GM10266 (cell line): ENCODE data around the gene SLC30A10.

Experiments used
- DNase-seq: peaks from one replicate; pipeline ENCODE4 v3.0.0; 2012; ENCODE audit errors: extremely low spot score
- TF ChIP-seq, protein P1 (sequence below): IDR thresholded peaks from 2 replicates; pipeline ENCODE4 v1.5.1; 2012; ENCODE audit warnings: mild to moderate bottlenecking, low read depth; ENCODE audit not compliant: control insufficient read depth, insufficient read depth; ENCODE audit errors: missing control alignments

Gene SLC30A10

DNA sequence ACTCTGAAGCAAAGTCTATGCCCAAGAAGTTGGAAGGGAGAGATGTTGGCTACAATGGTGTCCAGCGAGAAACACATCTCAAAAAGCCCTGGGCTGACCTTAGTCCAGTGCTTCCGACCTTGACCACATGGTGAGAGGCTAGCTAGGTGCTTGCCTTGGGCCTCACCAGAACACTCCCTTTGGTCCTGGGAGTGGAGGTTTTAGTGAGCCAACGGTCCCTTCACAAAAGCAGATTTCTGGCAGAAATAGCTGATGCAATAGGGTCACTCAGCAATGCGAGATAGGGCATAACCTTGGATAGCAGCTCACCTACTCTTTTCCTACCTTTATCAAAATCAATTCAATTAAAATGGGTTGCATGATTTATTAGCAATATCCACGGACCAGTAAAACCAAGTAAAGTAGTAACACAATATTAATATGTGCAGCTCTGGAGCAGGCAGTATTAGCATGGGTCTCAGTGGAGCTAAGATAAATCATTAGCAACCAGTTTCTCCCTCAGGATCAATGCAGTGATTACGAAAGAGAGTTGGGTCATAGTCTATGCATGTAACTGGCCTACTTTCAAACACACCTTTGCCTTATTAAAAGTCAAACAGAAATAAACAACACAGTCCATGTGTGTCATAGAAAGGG lies 1.9 kb downstream of the SLC30A10 start:
- TF ChIP-seq, protein P1, sequence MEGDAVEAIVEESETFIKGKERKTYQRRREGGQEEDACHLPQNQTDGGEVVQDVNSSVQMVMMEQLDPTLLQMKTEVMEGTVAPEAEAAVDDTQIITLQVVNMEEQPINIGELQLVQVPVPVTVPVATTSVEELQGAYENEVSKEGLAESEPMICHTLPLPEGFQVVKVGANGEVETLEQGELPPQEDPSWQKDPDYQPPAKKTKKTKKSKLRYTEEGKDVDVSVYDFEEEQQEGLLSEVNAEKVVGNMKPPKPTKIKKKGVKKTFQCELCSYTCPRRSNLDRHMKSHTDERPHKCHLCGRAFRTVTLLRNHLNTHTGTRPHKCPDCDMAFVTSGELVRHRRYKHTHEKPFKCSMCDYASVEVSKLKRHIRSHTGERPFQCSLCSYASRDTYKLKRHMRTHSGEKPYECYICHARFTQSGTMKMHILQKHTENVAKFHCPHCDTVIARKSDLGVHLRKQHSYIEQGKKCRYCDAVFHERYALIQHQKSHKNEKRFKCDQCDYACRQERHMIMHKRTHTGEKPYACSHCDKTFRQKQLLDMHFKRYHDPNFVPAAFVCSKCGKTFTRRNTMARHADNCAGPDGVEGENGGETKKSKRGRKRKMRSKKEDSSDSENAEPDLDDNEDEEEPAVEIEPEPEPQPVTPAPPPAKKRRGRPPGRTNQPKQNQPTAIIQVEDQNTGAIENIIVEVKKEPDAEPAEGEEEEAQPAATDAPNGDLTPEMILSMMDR = no peak
- no peak for DNase-seq

DNA sequence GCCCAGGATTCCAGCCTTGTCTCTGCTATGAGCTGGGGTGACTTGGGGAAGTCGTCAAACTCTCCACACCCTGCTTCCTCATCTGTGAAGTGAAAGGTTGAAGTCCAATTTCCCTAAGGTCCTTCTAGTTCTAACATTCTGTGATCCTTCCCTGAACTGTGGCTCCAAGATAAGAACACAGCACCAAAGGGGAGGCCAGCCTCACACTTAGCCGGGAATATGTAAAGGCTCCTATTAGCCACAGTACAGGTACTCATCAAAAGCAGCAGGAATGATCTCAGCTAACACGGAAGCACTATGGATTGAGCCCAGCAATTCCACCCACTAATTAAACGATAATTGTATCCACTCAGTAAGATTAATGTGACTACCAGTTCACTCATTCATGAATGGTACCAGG lies 4.0 kb downstream of the SLC30A10 start:
- TF ChIP-seq, protein P1 = no peak
- DNase-seq = no peak

DNA sequence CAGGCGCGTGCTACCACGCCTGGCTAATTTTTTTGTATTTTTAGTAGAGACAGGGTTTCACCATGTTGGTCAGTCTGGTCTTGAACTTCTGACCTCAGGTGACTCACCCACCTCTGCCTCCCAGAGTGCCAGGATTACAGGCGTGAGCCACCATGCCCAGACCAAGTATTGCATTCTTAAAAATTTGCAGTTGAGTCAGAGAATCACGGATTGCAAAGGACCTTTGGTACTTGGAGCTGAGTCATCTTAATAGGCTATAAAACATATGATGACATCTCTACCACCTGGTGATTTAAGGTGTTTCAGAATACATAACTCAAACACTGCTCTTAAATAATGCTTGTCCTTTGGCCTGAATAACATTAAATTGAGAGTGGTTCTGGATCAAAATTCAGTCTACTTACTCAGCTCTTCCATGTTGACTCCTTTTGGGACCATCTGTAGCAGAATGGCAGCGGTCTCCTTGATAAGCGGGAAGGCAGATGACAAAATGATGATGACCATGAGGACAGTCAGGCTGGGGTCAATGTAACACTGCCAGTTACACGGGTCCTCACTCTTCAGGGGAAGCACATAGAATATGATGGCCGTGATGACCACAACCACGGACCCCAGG lies 10.4 kb downstream of the SLC30A10 start:
- TF ChIP-seq, protein P1 = no peak
- DNase-seq = no peak

DNA sequence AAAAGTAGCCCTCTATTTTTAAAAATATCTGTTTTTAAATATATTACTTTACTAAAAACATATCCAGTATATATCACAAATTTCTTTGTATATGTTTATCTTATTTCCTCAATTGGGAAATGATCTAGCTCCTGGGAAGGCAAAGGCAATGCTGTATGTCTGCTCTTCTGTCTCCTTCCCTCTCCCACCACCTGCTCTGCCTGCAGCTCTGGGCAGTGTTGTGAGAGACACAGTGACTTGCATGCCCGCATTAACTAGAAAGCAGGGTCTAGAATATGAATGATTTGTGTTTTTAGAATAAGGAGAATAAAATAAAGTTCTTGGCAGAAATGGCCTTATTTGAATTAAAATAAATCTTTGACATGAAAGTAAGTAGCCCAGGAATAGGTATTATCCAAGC lies 11.1 kb downstream of the SLC30A10 start:
- no peak for DNase-seq
- TF ChIP-seq, protein P1 = no peak

DNA sequence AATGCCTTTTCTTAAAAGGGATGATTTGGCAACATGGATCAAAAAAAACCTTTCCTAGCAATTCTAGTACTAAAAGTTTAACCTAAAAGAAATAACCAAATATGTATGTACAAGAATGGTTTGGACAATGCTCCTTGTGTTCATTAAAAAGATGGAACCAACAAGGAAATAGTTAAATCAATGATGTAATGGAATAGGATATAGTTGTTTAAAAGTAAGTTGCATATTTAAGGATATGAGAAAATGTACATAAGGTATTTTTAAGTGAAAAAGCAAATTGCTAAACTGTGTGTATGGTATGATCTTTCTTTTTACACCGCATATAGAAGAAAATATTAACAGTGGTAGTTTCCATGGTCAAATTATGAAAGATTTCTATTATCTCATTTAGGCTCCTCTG lies 12.1 kb downstream of the SLC30A10 start:
- no peak for DNase-seq
- TF ChIP-seq, protein P1 = no peak

DNA sequence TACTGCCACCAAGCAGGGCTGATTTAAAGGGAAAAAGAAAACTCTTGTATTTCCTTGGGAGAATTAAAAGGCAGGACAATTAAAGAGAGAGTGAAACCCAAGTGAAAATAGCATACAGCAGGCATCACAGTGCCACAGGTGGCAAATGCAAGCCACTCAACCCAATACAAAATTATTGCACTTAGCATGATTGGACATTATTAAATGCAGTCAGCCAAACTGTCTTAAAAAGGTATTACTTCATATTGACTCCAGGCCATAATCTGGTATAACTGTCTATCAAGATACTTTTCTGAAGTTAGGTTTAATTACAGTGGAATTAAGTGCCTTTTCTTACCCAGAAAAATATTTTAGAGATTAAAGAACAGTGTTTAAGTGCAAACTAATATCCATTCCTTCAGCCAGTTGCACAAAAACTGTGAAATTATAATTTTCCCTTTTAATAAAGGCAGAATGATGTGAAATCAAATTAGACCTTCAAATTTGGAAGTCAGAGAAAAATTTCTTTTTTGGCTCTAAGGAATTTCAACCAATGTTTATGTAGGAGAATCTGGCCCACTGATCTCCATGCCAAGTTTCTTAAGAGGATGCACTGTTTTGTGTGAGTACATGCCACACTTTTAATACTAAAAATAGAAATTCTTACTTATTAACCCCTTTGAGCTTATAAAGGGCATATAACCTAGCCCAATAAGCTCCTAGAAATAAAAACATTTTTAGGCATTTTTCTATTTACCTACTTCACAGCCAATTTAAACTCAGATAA lies 15.2 kb downstream of the SLC30A10 start:
- TF ChIP-seq, protein P1 = no peak
- DNase-seq = no peak

DNA sequence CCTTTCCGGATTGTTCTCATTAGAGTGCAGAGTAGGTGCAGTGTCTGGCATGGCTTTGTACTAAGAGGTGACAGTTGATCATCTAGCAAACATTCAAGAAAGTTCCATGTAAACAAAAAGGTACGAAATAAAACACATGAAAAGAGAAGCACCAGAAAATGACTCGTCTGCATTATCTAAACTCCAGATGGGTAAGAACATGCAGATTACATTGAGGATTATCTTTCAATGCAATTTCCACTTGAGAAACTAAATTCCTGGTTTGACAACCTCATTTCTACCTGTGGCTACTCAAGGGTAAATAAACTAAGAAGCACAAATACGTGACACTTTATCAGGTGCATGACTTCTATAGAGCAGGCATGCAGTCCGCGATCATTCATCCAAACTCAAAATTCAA lies 17.6 kb downstream of the SLC30A10 start:
- no peak for DNase-seq
- TF ChIP-seq, protein P1 = no peak
